Measurements from ENCODE around the gene TRHDE.
"Not testable (repeated sequence)": the region's sequence is repeated elsewhere in the genome, so short reads cannot be mapped to it uniquely, and the experiment has no call there.

TRHDE gene

DNA sequence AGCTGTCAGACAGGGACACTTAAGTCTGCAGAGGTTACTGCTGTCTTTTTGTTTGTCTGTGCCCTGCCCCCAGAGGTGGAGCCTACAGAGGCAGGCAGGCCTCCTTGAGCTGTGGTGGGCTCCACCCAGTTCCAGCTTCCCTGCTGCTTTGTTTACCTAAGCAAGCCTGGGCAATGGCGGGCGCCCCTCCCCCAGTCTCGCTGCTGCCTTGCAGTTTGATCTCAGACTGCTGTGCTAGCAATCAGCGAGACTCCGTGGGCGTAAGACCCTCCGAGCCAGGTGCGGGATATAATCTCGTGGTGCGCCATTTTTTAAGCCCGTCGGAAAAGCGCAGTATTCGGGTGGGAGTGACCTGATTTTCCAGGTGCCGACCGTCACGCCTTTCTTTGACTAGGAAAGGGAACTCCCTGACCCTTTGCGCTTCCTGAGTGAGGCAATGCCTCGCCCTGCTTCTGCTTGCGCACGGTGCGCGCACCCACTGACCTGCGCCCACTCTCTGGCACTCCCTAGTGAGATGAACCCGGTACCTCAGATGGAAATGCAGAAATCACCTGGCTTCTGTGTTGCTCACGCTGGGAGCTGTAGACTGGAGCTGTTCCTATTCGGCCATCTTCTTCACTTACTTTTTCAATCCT, 248.0 kb downstream of the TRHDE start:
- not testable (repeated sequence) for FAIRE-seq

DNA sequence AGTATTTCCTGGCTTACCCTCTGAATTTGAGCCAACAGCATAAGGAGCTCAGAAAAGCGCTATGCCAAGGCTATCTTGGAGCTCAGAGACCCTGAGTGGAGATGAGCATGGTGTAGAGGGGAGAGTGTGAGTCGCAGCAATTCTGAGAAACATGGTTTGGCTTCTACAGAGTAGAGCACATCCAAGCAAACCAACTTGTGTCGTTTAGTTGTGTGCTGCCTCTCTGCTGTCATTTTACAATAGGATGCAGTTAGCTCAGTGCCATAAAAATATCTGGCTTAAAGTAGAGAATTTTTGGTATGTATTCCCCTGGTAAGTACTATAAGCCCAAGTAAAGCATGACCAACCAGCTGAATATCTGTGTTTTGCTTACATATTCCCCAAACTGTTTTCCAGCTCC, 249.2 kb downstream of the TRHDE start:
- no peak for FAIRE-seq

DNA sequence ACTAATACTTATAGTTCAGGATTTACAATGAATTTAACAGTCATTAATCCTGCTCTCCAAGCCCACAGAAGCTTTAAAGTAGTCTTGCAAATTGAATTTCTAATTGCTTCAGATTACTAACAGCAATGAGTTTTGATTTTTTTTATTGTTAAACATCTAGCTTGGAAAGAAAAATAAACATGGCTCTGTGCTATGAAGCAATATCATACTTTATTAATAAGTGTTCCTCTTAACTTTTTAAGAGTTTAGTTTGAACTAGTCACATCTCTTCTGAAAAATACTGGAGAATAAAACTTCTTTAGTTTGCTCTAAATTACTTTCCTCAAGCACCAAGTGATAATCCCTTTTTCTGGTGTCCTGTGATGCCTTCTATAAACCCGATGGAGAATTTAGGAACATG, 250.2 kb downstream of the TRHDE start:
- FAIRE-seq: no peak

DNA sequence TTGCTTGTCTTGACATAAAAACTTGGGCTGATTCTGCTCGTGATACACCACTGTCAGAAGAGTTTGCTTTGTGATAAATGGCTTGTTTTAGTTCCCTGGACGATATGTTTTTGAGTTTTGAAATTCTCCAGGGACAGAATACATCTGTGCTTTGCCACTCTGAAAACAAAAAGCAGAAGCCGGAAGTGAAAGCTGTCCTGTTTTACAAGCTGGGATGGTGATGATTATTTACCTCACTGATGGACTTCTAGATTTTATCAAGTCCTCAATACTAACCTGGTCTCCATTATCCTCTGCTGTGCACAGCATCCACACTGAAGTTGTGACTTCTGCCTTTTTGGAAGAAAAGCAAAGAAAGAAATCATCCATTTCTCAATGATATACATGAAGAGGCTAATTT, 251.6 kb downstream of the TRHDE start:
- FAIRE-seq: no peak

DNA sequence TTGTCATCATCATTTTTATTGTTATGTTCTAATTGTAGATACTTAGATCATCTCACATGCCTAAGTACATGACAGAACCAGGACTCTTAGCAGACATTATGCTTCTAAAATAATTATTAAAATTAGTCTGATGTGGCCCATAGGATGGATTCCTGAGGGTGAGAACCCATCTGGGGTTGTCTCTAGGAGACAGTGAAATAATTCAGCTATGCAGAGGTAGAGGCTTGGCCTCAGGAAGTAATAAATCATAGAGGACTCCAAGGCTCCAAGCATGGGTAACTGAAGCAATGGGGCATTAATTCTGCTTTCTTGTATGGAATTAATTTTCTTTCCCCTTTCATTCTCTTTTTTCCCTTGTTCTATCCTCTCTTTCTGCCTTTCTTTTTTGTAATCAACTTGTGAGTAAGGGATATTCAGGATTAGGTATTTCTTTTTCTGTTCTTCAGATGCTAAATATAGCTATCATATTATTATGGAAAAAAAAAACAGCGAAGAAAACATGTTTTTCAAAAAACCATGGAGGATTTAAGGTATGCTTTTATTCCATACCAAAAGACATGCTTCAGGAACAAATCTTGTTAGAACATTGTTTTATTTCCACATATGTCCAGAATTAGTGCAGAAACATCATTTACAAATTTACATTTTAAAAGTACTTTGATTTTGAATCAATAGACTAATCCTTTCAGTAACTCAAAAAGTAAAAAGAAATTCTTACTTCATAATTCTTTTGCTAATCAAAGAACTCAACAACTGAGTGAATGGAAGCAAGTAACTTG, 263.2 kb downstream of the TRHDE start:
- no peak for FAIRE-seq

DNA sequence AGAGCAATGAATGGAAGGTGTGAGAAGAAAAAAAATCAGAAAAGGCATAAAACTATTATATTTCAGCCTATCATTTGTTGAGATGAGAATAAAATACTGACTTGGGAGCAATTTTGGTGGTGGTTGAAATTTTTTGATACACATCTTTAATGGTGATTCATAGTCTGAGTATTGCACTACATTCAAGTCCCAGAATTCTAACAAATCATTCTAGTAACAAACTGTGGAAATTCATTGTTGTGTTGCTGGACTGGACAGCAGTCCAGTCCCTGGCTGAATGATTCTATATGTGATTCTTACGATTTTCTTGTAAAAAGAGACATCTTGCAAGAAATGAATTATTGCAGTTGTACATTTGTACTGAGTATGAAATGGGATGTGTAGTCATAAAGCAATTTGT, 268.6 kb downstream of the TRHDE start:
- FAIRE-seq: no peak

DNA sequence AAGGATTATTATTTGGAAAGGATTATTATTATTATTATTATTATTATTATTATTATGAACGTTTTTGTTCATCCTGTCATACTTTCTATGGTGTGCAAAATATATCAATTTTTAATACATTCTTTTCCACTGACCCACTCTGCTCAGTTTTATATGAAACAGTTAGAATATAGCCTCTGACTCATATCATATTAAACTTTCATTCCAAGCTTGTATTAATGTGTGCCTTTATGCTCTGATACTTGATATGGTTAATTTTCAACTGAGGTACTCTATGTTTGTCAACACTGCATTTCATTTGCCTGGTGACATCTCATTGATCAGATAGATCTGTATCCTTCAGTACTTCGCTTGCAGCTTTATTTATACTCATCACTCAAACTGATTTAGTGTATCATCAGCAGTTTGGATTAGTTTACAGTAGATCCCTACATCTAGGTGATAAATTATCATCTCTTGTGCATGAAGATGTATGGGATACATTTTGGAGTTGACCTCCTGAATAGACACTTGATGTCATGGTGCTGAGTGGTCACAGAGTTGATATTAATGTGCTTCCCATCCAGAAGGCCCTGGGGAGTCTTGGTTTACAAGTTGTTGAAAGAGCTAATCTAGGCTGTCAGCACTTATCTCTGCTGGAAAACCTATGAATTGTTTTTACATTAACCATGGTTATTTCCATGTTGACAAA, 271.8 kb downstream of the TRHDE start:
- no peak for FAIRE-seq

DNA sequence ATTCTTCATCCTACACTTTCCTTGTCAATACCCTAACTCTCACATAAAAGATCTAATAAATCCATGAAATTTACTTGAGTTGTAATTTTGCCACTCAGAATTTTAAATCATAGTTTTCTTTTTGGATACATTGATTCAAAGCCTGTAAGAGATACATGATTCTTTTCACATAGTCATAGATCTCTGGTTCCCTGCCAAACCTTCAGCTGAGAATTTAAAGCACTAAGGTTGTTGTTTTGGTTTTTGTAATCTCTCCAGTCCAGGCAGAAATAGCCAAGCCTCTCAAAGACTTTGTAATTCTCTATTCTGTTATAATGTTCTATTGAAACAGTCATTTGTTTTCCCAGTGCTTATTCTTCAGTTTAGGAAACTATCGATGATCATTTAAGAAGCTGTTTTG, 273.9 kb downstream of the TRHDE start:
- FAIRE-seq: no peak

DNA sequence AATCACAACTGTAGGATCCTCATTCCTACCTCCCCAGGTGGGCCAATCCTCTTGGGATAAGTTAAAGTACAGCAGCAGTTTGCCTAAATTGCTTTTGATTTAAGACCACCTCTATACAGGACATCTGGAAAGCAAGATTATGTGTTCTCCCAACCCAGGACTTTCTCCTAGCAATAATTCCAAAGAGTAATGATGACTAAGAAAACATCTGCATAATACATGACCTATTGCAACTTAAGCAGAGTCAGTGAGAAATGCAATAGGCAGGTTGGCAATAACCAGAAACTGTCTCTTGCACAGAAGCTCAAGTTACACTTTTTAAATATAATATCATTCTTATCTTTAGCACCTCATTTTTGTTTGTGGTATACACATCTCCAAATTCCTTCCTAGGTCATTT, 275.4 kb downstream of the TRHDE start:
- FAIRE-seq: no peak

DNA sequence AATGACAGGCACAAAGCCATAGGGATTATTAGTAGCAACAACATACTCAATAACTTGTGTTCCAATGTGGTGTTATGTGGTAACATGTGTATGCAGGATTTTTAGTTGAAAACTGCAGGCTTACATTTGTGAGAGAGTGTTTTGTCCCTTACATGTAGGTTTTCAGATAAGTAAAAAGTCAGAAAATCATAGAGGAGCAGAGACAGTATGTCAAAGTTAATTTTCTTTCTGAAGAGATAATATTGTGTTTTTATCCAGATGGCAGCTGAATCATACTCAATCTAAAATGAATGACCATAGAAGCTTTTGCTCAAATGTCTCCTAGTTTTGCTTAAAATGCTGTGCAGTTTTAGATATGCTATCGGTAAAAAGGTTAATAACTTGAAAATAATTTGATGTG, 277.0 kb downstream of the TRHDE start:
- FAIRE-seq: no peak

DNA sequence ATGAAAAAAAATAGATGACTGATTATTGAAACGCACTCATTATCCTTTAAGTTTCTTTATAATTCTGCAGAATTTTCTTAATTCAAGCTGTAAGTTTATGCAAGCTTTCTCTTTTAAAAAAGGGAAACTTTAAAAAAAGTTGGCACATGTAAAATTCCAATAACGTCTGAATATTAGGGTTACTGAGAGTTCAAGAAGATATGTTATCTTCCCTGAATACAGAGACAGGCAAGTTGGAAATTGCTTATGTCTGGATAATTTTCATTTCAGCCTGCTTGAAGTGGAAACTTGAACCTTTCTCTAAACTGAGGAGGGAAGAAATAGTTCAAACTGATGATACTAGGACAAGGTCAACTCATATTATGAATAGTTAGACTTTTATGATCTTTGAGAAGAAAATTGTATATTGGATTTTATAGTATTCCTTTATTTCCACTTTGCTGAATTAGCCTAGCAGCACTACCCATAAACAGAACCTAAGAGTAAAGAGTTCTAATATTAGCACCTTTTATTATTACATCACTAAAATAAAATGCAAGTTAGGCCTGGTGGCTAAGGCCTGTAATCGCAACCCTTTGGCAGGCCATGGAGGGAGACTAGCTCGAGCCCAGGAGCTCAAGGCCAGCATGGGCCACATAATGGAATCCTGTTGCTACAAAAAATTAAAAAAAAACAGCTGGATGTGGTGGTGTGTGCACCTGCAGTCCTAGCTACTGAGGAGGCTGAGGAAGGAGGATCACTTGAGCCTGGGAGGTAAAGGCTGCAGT, 288.0 kb downstream of the TRHDE start:
- no peak for FAIRE-seq

DNA sequence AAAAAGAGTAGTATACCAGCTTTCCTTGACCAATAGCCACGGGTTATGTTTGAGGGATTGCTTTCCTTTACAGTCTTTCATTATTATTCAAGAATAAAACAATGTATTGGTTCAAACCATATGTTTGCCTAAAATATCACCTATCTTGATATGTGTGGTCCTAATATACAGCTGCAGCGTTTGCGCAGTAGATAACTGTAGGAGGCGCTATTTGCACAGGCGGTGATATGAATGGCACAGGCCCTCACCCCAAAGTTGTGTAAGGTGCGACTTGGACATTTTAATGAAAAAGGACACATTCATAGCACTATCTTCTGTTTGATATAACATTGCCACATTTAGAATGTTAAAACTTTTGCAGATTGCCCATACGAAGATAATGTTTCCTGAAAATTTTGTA, 298.4 kb downstream of the TRHDE start:
- FAIRE-seq: no peak

DNA sequence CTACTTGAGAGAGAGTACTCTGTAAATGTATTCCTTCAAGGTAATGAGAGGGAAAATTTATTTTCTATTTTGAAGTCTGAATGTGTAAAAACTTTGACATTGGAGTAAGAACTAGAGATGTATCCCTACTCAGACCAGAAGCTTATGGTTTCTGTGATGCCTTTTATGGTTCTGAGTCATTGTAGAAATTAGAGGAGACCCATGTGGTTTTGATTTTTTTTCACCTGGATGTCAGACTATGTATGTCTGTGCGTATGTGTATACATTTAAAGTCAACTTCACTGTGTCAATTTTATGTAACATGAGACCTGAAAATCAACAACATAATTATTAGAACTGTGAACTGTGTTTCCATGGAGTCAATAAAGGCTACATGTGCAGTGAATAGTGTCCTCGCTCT, 302.0 kb downstream of the TRHDE start:
- FAIRE-seq: no peak

DNA sequence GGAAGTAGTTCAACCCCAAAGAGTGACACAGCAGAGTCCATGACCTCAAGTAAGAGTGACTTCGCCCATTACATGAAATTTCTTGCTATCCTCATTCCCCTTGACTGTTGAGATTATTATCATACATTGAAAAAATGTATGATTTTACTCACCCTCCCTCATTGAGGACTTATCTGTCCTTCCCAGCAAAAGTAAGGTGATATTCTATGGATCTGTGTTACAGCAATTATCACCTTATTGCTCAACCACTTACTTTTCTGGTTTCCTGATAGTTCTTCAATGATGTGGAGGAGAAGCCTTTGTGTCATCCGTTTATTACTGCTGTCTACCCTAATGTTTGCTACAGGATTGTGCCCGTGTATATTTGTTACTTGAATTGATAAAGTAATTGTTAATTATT, 306.2 kb downstream of the TRHDE start:
- no peak for FAIRE-seq

DNA sequence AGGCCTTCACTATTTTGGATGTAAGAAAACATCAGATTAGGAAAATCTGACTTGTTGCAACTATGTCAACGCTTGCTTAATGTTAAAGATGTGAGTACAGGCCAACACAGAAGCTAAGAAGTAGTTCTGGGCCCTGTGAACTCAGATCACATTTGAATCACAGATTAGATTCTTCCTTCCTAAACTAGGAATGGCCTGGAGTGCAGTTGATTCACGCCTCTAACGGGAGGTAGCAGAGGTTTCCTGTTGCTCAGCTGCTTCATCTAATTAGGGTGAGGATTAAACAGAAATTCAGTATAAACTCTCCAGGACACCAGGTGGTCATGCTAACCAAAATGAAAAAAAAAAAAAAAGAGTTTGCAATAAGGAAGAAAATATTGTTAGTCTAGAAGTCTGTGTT, 314.3 kb downstream of the TRHDE start:
- FAIRE-seq: no peak

DNA sequence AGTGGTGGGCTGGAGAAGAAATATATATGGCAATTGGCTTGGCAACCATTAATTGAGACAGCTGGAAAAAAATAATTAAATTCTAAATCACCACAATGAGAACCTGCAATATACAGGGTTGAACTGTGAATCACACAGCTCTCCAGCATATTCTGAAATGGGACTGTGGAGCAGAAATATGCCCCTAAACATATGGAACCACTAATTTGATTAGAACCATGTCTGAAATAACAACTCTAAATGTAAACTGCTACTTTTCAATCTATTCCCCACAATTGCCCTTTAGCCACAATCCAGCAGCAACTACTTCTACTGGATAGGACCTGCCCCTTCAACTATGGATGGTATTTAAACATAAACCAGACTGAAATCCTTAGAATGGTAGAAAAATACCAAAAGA, 330.4 kb downstream of the TRHDE start:
- FAIRE-seq: no peak

DNA sequence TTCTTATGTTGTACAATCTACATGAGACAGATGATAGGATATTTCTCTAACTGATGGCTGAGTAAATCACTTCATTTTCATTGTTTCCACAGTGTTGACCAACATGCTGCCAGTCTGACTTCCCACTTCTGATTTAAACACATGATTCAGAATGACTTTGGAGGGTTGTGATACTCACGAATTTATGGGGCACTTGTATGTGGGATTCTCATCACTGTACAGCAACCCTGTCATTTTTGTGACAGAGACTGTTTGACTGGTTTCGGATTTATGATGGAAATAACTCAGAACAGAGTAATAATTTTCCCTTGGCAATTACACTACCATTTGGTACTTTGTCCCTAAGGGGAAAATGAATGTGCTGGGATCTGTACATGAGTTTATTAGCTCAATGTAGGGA, 333.8 kb downstream of the TRHDE start:
- FAIRE-seq: no peak

DNA sequence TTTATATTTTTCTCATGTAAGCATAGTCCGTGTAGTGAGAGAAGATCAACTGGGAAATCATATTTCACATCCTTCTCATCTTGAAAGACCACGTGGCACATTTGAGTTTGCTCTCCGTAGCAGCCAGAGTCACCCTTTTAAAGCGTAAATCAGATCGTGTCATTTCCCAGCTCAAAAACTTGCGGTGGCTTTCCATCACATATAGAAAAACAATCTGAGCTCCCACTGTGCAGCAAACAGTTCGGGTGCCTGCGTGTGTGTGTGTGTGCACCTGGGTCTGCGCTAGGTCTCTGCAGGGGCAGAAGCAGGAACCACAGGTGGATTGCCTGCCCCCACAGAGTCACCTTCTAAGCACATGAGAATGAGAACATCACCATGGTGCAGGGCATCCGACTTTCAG, 338.2 kb downstream of the TRHDE start:
- FAIRE-seq: no peak

DNA sequence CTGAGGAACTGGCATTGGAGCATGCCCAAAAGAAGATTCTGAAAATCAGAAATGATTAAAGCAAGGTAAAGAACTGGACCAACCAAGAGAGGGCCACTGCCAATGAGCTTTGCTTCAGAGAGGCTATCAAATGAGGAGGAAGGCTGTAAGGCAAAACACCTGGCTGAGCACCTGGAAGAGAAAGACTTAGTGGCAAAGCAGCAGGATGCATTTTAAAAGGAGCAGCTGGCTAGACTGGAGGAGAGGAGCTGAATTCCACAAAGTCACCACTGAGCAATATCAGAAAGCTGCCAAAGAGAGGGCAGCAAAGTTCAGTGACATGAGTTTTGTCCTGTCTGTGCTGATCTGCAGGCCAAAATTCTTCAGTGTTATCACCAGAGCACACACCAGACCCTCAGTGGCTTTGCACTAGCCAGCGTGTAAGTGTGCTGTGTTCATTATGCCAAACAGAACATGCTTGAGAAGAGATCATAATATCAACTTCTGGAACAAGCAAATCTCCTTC, 338.7 kb downstream of the TRHDE start:
- FAIRE-seq: no peak

DNA sequence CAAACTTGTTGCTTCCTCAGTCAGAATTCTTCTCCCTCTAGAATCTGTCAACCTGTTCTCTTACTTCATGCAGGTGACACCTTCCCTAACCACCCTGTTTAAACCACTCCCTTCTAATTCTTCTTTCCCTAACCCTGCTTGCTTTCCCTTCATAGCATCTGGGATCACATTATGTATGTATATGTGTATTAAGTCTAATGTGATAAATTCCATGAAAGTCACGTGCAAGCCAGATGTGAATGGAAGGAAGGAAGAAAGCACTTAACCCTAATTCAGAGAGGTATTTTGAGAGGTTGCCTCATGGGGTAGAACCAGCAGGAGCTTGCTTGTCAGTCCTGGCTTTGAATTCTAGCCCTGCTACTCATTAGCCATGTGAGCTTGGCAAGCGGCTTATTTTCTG, 340.0 kb downstream of the TRHDE start:
- FAIRE-seq: no peak

DNA sequence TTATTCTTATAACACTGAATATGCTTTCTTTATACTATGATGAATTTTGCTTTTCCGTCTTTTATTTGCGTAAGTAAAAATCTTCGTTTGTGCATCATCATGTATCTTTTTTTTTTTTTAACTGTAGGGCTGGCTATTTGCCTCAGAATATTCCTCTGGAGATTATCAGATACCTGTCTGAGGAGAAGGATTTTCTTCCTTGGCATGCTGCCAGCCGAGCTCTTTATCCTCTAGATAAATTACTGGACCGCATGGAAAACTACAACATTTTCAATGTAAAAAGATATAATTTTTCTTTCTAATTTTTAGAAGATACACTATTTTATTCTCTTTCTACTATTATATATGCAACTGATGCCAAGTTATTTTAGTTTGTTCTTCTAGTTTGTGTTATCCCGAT, 346.6 kb downstream of the TRHDE start:
- no peak for FAIRE-seq

DNA sequence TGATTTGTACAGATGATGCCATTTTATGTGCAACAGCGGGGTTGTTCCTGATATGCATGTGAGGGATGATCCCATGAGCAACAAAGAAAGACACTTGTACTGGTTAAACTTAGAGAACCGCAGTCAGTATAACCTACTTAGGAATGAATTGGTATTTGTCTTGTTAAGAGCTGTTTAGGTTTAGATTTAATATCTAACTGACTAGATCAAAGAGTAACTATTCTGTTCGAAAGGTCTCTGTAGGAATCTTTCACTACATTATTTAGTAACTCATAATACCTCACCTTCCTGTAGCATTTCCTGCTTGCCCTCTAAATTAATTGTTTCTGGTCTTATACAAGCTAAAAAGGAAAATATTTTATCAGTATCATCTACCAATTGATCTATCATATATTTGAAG, 350.4 kb downstream of the TRHDE start:
- FAIRE-seq: no peak
